ENCODE results near the gene DENND1C.

The DENND1C gene

GRCh38 chr19:6448045-6448444 is 33.5 kb downstream of the DENND1C start:
- DNase-seq = no peak
- TF ChIP-seq, protein P1, sequence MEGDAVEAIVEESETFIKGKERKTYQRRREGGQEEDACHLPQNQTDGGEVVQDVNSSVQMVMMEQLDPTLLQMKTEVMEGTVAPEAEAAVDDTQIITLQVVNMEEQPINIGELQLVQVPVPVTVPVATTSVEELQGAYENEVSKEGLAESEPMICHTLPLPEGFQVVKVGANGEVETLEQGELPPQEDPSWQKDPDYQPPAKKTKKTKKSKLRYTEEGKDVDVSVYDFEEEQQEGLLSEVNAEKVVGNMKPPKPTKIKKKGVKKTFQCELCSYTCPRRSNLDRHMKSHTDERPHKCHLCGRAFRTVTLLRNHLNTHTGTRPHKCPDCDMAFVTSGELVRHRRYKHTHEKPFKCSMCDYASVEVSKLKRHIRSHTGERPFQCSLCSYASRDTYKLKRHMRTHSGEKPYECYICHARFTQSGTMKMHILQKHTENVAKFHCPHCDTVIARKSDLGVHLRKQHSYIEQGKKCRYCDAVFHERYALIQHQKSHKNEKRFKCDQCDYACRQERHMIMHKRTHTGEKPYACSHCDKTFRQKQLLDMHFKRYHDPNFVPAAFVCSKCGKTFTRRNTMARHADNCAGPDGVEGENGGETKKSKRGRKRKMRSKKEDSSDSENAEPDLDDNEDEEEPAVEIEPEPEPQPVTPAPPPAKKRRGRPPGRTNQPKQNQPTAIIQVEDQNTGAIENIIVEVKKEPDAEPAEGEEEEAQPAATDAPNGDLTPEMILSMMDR (IDR thresholded peaks at IDR 0.05) = no peak
- H3K27ac Mint-ChIP-seq = no peak overlapping the region
- H3K9me3 Mint-ChIP-seq = peaks cover 19% of the 10 kb centered on the region
- peaks cover 48% of the 10 kb centered on the region for H3K36me3 Mint-ChIP-seq (ENCODE audit: low read depth)
- peaks cover 5% of the 10 kb centered on the region for H3K27me3 Mint-ChIP-seq (ENCODE audit: low read depth, poor library complexity)
- no peak overlapping the region for H3K4me3 Mint-ChIP-seq
- no peaks in the 10 kb centered on the region for H3K4me1 Mint-ChIP-seq

- Mint-ChIP-seq H3K4me3 (no peak overlapping the region), H3K27me3 (ENCODE audit: low read depth, poor library complexity) (peaks cover 5% of the 10 kb centered on the region), H3K36me3 (ENCODE audit: low read depth) (peaks cover 34% of the 10 kb centered on the region), H3K9me3 (peaks cover 15% of the 10 kb centered on the region), H3K4me1 (no peaks in the 10 kb centered on the region), H3K27ac (no peak overlapping the region)
- DNase-seq = no peak
- TF ChIP-seq, protein P1 (IDR thresholded peaks at IDR 0.05) = no peak
These were observed 35.1 kb downstream of the DENND1C start for GRCh38 chr19:6446452-6446851.

GRCh38 chr19:6443986-6444385 is 37.6 kb downstream of the DENND1C start:
- Mint-ChIP-seq H3K36me3 (ENCODE audit: low read depth) (peaks cover 32% of the 10 kb centered on the region), H3K27me3 (ENCODE audit: low read depth, poor library complexity) (no peaks in the 10 kb centered on the region), H3K4me1 (no peaks in the 10 kb centered on the region), H3K9me3 (peaks cover 15% of the 10 kb centered on the region), H3K4me3 (no peak overlapping the region), H3K27ac (no peak overlapping the region)
- TF ChIP-seq, protein P1 (IDR thresholded peaks at IDR 0.05) = no peak
- no peak for DNase-seq

- H3K4me1 Mint-ChIP-seq = no peaks in the 10 kb centered on the region
- peaks cover 15% of the 10 kb centered on the region for H3K9me3 Mint-ChIP-seq
- no peak overlapping the region for H3K4me3 Mint-ChIP-seq
- no peak for DNase-seq
- peaks cover 7% of the 10 kb centered on the region for H3K27me3 Mint-ChIP-seq (ENCODE audit: low read depth, poor library complexity)
- H3K27ac Mint-ChIP-seq = no peak overlapping the region
- TF ChIP-seq, protein P1 (IDR thresholded peaks at IDR 0.05) = no peak
- H3K36me3 Mint-ChIP-seq (ENCODE audit: low read depth) = peaks cover 32% of the 10 kb centered on the region
These were observed 39.4 kb downstream of the DENND1C start for GRCh38 chr19:6442087-6442688.

GRCh38 chr19:6440905-6441304 is 40.7 kb downstream of the DENND1C start:
- TF ChIP-seq, protein P1 (IDR thresholded peaks at IDR 0.05) = no peak
- Mint-ChIP-seq H3K27me3 (ENCODE audit: low read depth, poor library complexity) (peaks cover 7% of the 10 kb centered on the region), H3K4me3 (no peak overlapping the region), H3K36me3 (ENCODE audit: low read depth) (peaks cover 19% of the 10 kb centered on the region), H3K27ac (no peak overlapping the region), H3K4me1 (no peaks in the 10 kb centered on the region), H3K9me3 (peaks cover 8% of the 10 kb centered on the region)
- no peak for DNase-seq

DNA sequence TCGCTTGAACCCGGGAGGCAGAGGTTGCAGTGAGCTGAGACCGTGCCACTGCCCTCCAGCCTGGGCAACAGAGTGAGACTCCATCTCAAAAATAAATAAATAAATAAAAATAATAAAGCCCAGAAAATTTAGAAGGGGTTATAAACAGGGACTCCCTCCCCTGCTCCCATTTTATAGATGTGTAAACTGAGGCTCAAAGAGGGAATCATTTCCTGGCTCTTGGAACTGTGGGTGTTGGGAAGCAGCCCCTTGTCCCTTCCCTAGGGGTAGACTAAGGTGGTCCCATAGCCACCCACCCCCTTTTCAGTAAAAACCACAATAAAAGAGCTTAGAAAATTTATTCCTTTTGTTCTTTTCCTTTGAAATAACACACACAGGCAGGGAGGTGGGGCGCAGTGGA is 41.8 kb downstream of the DENND1C start:
- H3K27ac Mint-ChIP-seq = no peak overlapping the region
- H3K27me3 Mint-ChIP-seq (ENCODE audit: low read depth, poor library complexity) = peaks cover 7% of the 10 kb centered on the region
- peaks cover 9% of the 10 kb centered on the region for H3K36me3 Mint-ChIP-seq (ENCODE audit: low read depth)
- DNase-seq = no peak
- H3K4me3 Mint-ChIP-seq = no peak overlapping the region
- H3K9me3 Mint-ChIP-seq = no peaks in the 10 kb centered on the region
- no peaks in the 10 kb centered on the region for H3K4me1 Mint-ChIP-seq
- TF ChIP-seq, protein P1 (IDR thresholded peaks at IDR 0.05) = no peak
